HS-27A (cell line): Measurements from ENCODE around the gene RAB44.

Experiments
- DNase-seq: peaks from one replicate; pipeline ENCODE4 v3.0.0-alpha.2; 2012; ENCODE audit warnings: low read depth, missing footprints

Gene RAB44

DNA sequence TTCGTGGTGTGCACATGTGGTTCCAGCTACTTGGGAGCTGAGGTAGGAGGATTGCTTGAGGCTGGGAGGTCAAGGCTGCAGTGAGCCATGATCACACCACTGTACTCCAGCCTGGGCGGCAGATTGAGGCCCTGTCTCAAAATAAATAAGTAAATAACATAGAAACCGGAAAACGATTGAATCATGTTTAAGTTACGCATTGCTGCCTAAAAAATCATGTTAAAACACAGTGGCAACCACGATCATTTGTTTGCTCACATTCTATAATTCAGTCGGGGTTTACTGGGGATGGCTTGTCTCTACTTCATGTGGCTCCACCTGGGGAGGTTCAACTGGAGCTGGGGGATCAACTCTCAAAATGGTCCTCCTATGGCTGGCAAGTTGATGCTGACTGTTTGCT lies 27.4 kb upstream of the RAB44 start:
- no peak for DNase-seq

DNA sequence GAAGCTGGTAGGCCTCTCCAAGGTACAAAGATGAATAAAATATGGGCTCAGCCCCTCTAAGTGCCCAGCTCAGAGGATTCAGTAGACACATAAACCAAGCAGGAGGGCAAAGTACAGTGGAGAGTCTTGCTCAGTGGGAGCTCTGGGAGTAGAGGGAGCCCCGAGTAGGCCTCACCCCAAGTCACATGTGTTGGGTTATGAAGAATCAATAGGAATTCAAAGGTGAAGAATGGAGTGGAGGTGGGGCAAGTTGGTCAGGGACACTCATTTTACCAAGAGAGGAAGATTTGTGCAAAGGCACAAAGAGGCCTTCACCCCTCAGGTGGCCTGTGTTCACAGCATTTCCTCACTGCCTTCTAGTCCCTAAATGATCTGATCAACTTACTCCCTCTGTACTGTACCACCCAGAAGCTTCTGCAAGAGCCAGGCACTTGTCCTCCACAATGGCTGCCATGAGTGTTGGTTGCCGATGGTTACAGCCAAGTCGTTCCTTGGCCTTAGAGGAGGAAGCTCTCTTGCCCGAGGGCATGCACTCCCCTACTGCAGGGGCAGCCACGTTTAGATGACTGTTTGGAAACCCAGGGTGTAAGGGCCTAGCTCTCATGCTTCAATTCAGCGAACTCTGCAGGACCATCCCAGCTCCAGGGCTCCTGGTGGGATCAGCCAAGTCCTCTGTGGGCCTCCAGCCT lies 25.8 kb upstream of the RAB44 start:
- DNase-seq = no peak

DNA sequence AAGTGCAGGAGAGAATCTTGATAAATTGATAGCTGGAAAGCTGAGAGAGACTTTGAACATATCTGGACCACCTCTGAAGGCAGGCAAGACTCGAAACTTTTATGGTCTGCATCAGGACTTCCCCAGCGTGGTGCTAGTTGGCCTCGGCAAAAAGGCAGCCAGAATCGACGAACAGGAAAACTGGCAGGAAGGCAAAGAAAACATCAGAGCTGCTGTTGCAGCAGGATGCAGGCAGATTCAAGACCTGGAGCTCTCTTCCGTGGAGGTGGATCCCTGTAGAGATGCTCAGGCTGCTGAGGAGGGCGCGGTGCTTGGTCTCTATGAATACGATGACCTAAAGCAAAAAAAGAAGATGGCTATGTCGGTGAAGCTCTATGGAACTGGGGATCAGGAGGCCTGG lies 23.7 kb upstream of the RAB44 start:
- DNase-seq = no peak

DNA sequence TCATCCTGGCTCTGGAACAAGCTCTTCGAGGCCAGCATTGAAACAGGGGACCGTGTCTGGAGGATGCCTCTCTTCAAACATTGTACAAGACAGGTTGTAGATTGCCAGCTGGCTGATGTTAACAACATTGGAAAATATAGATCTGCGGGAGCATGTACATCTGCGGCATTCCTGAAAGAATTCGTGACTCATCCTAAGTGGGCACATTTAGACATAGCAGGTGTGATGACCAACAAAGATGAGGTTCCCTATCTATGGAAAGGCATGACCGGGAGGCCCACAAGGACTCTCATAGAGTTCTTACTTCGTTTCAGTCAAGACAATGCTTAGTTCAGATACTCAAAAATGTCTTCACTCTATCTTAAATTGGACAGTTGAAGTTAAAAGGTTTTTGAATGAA lies 22.7 kb upstream of the RAB44 start:
- DNase-seq = no peak

DNA sequence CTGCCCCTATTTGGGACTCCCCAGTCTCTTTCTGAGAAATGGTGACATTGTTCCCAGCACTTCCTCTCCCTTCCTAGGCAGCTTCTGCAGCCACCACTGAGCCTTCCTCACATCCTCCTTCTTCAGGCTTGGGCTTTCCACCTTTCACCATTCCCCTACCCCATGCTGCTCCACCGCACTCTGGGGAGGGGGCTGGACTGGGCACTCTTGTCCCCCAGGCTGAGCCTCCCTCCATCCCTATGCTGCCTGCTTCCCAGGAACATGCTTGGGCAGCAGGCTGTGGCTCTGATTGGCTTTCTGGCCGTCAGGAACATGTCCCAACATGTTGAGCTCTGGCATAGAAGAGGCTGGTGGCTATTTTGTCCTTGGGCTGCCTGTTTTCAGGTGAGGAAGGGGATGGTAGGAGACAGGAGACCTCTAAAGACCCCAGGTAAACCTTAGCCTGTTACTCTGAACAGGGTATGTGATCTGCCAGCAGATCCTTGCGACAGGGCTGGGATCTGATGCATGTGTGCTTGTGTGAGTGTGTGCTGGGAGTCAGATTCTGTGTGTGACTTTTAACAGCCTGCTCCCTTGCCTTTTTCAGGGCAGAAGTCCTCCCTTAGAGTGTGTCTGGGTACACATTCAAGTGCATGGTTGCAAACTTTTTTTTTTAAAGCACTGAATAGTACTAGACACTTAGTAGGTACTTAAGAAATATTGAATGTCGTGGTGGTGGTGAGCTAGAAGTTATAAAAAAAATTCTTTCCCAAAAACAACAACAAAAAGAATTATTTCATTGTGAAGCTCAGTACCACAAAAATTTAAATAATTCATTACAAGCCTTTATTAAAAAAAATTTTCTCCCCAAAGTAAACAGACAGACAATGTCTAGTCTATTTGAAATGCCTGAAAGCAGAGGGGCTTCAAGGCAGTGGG lies 21.2 kb upstream of the RAB44 start:
- no peak for DNase-seq

DNA sequence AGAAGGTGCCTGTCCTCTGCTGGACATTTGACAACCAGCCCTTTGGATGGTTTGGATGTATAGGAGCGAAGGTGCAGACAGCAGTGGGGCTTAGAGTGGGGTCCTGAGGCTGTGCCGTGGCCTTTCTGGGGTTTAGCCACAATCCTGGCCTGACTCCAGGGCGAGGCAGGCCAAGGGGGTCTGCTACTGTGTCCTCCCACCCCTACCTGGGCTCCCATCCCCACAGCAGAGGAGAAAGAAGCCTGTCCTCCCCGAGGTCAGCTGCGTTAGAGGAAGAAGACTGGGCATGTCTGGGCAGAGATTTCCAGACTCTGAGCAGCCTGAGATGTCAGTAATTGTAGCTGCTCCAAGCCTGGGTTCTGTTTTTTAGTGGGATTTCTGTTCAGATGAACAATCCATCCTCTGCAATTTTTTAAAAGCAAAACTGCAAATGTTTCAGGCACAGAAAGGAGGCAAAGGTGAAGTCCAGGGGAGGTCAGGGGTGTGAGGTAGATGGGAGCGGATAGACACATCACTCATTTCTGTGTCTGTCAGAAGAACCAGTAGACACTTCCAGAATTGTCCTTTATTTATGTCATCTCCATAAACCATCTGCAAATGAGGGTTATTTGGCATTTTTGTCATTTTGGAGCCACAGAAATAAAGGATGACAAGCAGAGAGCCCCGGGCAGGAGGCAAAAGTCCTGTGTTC lies 20.4 kb upstream of the RAB44 start:
- DNase-seq = no peak

DNA sequence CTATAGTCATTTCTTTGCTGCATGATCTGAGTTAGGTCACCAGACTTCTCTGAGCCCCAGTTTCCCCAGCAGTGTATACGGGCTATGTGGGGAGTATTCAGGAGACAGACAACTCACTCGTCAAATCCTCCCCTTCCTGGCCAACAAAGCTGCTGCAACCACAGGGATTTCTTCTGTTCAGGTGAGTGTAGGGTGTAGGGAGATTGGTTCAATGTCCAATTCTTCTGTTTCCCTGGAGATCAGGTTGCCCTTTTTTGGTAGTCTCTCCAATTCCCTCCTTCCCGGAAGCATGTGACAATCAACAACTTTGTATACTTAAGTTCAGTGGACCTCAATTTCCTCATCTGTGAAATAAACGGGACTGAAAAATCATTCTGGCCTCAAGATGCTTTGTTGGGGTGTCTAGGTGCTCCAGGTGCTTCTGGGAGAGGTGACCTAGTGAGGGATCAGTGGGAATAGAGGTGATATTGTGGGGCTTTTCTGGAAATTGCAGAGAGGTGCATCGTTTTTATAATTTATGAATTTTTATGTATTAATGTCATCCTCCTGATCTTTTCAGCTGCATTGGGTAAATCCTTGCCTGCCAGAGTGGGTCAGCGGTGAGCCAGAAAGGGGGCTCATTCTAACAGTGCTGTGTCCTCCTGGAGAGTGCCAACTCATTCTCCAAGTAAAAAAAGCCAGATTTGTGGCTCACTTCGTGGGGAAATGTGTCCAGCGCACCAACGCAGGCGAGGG lies 19.7 kb upstream of the RAB44 start:
- no peak for DNase-seq

DNA sequence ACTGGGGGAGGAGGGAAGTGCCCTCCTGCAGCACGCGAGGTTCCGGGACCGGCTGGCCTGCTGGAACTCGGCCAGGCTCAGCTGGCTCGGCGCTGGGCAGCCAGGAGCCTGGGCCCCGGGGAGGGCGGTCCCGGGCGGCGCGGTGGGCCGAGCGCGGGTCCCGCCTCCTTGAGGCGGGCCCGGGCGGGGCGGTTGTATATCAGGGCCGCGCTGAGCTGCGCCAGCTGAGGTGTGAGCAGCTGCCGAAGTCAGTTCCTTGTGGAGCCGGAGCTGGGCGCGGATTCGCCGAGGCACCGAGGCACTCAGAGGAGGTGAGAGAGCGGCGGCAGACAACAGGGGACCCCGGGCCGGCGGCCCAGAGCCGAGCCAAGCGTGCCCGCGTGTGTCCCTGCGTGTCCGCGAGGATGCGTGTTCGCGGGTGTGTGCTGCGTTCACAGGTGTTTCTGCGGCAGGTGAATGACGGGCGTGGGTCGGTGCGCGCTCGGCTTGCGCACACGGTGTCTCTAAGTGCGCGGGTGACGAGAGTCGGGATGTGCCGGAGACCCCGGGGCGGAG lies 19.1 kb upstream of the RAB44 start, which contains the start of gene CDKN1A:
Gene CDKN1A (plus strand): TSS at position 227 of the 555 bp plus-strand sequence. CDS start 5,388 bp downstream, outside the sequence.
- peak; percentile 79 for DNase-seq

DNA sequence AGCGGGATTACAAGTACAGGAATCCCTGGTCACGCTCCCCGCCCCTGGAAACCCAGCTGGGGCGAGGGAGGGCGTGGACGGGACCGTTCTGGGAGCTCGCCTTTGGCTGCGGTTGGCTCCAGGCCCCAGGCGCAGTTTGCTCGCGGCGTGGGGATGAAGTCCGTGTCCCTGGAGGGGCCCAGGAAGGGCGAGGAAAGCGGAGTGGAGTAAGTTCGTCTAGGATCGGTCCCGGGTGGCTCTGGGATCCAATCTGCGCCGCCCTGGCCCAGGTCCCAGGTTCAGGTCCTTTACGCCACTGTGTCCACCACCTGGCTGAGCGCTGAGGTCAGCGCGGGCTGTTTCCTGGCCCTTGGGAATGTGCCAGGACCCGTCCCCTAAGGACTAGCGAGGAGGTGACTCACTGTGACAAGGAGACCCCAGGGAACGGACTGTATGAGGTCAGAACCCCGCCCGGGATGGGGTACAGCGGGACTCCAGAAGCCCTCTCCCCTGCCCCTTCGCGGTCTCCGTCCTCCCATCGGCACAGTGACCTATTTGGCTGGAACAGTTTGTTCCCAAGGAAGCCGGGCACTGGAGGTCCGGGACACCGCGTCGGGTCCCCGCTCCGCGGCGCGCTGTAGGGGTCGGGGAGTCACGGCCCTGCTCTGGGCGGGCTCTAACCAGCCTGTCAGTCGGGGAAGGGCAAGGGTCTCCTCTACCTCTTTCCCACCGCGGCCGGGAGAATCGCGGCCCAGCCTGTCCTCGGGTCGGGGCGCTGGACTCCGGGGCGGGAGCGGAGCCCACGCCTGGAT lies 18.4 kb upstream of the RAB44 start:
- peak; percentile 62 for DNase-seq

DNA sequence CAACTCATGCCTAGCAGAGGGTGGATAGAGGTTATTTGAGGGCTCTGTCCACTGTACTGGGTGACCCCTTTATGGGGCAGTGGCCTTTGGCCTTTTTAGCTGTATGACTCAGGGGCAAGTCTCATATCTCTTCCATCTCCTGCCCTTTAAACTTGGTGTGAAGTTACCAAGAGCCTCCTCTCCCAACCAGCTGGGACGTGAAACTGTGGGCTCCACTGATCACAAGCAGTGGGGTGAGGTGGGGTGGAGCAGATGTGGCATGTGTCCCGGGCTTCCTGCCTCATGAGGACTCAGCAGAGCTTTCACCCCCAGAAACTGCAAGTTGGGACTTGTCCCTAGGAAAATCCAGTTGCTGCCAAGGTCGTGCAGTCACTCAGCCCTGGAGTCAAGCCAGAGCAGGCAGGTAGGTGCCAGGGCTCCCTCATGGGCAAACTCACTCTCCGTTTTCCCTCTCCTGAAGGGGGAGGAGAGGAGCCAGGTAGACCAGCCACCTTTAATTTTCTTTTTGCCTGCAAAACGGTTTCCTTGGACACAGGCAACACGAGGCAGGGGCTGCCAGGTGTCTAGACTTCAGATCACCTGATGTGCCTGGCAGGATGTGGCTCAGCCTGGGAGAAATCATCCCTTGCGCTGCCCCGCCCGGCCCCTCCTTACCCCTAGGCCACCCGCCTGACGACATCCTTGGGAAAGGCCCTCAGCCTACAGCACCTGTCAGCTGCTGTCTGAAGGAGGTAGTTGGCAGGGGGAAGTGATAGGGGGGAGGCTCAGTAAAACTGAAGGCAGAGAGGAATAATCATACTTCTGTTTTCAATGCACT lies 15.1 kb upstream of the RAB44 start:
- DNase-seq = no peak

DNA sequence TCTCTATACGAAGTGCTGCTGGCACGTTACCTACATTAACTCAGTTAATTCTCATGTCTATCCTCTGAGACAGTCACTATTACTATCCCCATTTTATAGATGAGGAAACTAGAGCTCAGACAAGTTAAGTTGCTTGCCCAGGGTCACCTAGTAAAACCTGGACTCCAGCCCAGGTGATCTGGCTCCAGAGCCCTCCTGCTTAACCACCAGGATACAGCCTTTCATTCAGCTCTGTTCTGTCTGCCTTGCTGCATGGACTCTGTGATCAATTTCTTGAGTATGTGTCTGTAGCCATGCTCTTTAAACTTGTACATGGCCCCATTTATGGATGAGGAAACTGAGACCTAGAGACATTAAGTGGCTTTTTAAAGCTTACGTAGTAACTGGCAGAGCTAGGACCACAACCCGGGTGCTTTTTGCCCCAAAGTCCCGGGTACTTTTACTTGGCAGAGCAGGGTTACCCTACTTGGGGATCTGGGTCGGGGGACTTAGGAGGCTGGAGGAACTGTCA lies 14.4 kb upstream of the RAB44 start:
- no peak for DNase-seq

DNA sequence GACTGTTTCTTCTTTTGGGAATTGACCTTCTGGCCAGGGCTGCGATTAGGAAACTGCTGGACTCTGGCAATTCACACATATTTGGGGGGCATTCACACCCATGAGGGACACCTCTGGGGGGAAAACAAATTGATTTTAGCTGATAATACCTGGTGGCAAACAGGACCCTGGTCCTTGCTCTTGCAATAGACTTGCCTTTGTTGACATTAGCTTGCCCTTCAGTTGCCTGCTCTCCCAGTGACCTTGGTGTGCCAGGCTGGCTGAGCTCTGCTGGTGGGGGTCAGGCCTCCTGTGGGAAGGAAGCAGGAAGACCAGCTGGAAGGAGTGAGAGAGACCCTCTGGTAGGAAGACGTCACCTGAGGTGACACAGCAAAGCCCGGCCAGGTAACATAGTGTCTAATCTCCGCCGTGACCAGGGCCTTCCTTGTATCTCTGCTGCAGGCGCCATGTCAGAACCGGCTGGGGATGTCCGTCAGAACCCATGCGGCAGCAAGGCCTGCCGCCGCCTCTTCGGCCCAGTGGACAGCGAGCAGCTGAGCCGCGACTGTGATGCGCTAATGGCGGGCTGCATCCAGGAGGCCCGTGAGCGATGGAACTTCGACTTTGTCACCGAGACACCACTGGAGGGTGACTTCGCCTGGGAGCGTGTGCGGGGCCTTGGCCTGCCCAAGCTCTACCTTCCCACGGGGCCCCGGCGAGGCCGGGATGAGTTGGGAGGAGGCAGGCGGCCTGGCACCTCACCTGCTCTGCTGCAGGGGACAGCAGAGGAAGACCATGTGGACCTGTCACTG lies 13.8 kb upstream of the RAB44 start:
- no peak for DNase-seq

DNA sequence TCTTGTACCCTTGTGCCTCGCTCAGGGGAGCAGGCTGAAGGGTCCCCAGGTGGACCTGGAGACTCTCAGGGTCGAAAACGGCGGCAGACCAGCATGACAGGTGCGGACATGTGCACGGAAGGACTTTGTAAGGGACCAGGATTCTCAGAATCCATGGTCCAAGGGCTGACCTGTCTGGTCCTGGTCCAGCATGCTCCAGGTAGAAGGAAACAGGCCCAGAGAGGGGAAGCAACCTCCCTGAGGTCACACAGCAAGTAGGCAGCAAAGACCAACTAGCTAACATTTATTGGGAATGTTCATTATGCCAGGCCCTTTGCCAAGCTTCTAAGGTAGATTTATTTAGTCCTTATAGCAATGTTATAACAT lies 13.2 kb upstream of the RAB44 start:
- no peak for DNase-seq

DNA sequence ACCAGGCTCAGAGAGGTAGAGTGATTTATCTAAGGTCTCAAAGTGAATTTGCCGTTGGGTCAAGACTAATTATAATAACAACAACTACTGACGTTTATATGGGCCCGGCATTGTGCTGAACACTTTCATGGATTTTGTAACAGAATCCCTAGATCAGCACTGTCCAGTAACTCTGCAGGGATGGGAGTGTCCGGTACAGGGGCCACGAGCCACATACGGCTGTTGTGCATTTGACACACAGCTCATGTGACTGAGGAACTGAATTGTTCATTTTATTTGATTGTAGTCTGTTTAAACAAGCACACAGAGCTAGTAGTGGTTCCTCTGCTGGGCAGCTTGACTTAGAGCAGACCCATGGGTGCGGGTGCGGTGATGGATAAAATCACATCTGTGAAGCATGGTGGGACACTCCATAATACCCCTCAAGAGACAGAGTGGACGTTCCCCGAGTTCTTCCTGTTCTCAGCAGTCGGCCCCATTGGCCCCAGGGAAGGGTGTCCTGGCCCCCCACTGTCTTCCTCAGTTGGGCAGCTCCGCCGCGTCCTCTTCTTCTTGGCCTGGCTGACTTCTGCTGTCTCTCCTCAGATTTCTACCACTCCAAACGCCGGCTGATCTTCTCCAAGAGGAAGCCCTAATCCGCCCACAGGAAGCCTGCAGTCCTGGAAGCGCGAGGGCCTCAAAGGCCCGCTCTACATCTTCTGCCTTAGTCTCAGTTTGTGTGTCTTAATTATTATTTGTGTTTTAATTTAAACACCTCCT lies 12.3 kb upstream of the RAB44 start:
- DNase-seq = no peak

DNA sequence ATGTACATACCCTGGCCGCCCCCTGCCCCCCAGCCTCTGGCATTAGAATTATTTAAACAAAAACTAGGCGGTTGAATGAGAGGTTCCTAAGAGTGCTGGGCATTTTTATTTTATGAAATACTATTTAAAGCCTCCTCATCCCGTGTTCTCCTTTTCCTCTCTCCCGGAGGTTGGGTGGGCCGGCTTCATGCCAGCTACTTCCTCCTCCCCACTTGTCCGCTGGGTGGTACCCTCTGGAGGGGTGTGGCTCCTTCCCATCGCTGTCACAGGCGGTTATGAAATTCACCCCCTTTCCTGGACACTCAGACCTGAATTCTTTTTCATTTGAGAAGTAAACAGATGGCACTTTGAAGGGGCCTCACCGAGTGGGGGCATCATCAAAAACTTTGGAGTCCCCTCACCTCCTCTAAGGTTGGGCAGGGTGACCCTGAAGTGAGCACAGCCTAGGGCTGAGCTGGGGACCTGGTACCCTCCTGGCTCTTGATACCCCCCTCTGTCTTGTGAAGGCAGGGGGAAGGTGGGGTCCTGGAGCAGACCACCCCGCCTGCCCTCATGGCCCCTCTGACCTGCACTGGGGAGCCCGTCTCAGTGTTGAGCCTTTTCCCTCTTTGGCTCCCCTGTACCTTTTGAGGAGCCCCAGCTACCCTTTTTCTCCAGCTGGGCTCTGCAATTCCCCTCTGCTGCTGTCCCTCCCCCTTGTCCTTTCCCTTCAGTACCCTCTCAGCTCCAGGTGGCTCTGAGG lies 11.5 kb upstream of the RAB44 start:
- DNase-seq = no peak

DNA sequence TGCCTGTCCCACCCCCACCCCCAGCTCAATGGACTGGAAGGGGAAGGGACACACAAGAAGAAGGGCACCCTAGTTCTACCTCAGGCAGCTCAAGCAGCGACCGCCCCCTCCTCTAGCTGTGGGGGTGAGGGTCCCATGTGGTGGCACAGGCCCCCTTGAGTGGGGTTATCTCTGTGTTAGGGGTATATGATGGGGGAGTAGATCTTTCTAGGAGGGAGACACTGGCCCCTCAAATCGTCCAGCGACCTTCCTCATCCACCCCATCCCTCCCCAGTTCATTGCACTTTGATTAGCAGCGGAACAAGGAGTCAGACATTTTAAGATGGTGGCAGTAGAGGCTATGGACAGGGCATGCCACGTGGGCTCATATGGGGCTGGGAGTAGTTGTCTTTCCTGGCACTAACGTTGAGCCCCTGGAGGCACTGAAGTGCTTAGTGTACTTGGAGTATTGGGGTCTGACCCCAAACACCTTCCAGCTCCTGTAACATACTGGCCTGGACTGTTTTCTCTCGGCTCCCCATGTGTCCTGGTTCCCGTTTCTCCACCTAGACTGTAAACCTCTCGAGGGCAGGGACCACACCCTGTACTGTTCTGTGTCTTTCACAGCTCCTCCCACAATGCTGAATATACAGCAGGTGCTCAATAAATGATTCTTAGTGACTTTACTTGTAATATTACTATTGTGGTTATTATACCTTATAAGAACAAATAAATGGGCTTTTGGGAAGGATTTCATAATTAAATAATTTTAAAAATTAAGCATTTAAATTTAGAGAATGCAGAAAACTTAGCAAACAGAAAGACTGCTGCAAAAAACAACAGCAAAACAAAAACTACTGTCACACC lies 10.7 kb upstream of the RAB44 start:
- DNase-seq = no peak
